CMK (cell line): ENCODE measurements around the gene CTBP1.

Experiments used
- DNase-seq: peaks from one replicate; pipeline ENCODE4 v3.0.0-alpha.2; 2010; ENCODE audit warnings: low read depth

CTBP1 gene

GRCh38 chr4:1223841-1224809, 24.8 kb downstream of the CTBP1 start:
- DNase-seq: no peak

- no peak for DNase-seq
Measured at GRCh38 chr4:1222938-1223690, 25.8 kb downstream of the CTBP1 start.

GRCh38 chr4:1222036-1222789, 26.7 kb downstream of the CTBP1 start:
- DNase-seq: no peak

- no peak for DNase-seq
Measured at GRCh38 chr4:1221155-1221870, 27.6 kb downstream of the CTBP1 start.

- no peak for DNase-seq
Measured at GRCh38 chr4:1220566-1220965, 28.4 kb downstream of the CTBP1 start.

- no peak for DNase-seq
Measured at GRCh38 chr4:1219566-1219950, 29.4 kb downstream of the CTBP1 start.

- no peak for DNase-seq
Measured at GRCh38 chr4:1218634-1219565, 30.0 kb downstream of the CTBP1 start.

- DNase-seq: no peak
Measured at GRCh38 chr4:1217366-1217765, 31.6 kb downstream of the CTBP1 start.

- DNase-seq: no peak
Measured at GRCh38 chr4:1216869-1217294, 32.0 kb downstream of the CTBP1 start.

- DNase-seq: no peak
Measured at GRCh38 chr4:1216076-1216614, 32.8 kb downstream of the CTBP1 start.

- DNase-seq: no peak
Measured at GRCh38 chr4:1215141-1216075, 33.5 kb downstream of the CTBP1 start.

- DNase-seq: no peak
Measured at GRCh38 chr4:1214101-1215095, 34.5 kb downstream of the CTBP1 start.

- DNase-seq: no peak
Measured at GRCh38 chr4:1213336-1213995, 35.5 kb downstream of the CTBP1 start.

- no peak for DNase-seq
Measured at GRCh38 chr4:1212546-1213335, 36.2 kb downstream of the CTBP1 start.

- no peak for DNase-seq
Measured at GRCh38 chr4:1211891-1212545, 36.9 kb downstream of the CTBP1 start.

GRCh38 chr4:1211371-1211770, 37.6 kb downstream of the CTBP1 start:
- DNase-seq: no peak
